Measurements from ENCODE around the gene SMIM38.

SMIM38 gene

DNA sequence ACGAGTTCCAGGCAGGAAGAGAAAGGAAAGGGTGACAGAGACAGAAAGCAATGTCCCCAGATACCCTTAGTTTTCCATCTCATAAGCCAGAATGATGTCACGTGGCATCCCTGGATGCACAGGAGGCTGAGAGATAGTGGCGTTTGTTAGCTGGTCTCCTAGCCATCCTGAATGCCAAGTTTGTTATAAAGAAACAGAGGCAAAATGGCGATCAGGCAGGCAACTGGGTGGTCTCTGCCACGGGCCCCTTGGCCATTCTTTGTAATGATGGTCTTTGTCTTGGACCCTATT is 5.3 kb downstream of the SMIM38 start:
- DNase-seq = no peak

DNA sequence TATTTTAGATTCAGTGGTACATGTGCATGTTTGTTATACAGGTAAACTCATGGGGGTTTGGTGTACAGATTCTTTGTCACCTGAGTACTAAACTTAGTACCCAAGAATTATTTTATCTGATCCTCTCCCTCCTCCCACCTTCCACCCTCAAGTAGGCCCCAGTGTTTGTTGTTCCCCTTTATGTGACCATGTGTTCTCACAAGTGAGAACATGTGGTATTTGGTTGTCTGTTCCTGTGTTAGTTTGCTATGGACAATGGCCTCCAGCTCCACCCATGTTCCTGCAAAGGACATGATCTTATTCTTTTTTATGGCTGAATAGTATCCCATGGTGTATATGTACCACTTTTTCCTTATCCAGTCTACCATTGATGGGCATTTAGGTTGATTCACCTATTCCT is 6.8 kb downstream of the SMIM38 start:
- no peak for DNase-seq

GRCh38 chr11:69163842-69164241 is 8.1 kb downstream of the SMIM38 start:
- DNase-seq = no peak

DNA sequence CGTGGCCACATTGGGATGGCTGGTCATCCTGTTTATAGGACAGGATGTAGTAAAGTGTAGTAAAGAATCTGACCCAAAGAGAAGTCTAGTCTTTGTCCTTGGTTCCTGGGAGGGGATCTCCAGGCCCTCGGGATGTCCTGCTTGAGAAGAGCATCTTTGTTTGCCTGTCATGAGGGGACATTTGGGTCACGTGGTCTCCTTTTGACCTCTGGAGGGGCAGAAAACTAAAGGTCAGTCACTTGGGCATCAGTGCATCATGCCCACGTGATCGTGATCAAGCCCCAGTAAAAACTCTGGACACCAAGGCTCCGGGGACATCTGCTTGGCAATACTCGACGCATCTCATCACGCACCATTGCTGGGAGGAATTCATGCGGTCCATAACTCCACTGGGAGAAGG is 9.1 kb downstream of the SMIM38 start:
- no peak for DNase-seq

DNA sequence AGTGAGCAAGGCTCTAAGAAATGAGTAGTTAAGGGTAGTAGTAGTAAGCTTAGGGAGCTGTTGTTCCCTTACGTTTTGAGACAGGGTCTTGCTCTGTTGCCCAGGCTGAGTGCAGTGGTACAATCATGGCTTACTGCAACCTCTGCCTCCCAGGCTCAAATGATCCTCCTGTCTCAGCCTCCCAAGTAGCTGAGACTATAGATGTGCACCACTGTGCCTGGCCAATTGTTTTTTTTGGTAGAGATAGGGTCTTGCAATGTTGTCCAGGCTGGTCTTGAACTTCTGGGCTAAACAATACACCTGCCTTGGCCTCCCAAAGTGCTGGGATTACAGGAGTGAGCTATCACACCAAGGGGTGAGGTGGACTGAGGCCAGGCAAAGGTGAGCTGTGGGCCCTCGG is 10.0 kb downstream of the SMIM38 start:
- no peak for DNase-seq

DNA sequence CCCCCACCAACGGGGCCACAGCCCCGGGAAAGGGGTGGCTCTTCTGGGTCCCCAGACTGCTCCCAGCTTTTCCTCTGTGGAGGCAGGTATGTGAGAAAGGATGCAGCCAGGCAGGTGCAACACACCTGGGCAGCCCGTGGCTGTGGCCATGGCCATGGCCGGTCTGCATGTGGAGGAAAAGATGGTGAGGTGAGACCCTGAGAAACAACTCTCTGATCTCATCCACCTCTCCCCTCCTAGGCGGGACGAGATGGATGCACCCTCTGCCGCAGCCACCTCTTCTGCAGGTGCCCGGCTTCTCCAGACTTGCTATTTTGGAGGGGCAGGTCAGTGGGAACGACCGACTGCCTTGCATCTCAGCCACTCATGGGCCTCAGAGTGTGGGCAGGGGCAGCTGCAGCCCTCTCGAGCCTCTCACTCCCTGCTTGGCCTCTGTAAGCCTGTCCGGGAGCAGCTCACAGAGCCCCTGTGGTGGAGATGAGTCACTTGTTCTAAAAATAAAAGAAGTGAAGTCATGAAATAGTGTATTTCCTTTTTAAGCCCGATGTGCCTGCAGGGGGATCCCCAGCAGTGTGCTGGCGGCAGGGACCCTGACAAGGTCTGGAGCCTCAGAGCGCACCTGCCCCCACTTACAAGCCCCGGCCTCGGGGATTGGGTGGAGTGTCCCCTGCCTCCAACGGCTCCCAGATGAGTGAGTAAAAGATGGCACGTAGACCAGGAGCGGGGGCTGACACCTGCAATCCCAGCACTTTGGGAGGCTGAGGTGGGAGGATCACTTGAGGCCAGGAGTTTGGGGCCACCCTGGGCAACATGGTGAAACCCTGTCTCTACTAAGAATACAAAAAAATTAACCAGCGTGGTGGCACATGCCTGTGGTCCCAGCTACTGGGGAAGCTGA is 10.7 kb downstream of the SMIM38 start:
- peak; percentile 57 to 60 for DNase-seq

GRCh38 chr11:69167130-69167915 is 11.6 kb downstream of the SMIM38 start:
- no peak for DNase-seq

DNA sequence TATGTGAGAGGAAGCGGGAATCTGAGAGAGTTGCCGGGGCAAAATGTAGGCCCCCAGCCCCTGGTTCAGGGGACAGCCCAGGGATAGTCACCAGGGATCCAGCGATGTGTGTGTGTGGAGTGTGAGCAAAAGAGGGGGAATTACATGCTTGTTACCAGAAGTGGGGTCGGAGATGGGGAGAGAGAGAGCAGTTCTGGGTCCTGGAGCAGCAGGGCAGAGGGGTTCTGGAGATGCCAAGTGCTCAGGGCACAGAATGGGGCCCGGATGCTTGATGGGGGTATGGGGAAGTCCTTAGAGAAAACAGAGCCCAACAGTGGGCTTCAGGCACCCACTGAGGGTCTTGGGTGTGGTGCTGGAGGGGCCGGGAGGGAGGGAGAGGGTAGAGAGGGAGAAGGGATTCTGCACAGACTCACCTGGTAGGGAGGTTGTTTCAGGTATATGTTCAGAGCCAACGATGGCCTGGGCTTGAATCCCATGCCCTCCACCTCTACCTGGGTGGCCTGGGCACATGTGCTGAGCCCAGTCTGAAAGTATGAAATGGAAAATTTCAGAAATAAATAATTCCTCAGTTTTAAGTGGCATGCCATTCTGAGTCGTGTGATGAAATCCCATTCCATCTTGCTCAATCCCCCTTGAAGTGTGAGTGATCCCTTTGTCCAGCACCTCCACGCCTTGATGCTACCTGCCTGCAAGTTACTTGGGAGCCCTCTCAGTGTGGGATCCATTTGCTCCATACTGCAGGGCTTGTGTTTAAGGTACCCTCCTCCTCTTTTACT is 12.4 kb downstream of the SMIM38 start:
- no peak for DNase-seq

DNA sequence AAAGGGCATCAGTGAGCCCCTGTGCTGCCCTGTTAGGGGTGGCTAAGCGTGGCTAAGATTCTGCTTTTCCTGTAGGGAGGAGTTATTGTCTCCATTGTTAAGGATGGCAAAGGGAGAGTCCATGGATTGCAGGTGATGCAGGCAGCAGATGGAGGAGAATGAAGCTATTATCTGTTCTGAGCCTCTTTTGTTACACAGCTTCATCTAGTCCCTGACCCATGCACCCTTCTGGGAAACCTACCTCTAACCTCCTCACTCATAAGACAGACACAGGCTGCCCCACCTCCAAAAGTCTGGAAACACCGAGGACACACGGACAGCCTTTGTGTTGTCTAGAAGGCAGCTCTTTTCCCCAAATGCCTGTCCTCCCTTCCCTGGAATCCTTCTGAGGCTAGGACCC is 13.7 kb downstream of the SMIM38 start:
- DNase-seq = no peak

DNA sequence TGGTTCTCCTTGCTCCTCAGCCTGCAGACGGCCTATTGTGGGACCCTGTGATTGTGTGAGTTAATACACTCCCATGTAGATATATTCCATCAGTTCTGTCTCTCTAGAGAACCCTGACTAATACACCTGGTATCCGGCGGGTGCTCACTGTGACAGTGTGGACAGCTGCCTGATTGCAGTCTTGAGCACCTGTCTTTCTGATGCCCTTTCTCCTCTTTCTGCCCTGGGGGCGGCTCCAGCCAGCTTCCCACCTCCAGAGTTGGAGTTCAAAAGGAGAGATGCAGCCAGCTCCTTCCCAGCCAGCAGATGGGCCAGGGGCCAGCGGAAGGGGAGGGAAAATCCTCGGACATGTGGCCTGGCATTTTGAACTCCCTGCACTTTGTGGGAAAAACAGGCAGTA is 15.0 kb downstream of the SMIM38 start:
- DNase-seq = no peak

- DNase-seq = no peak
Measured at GRCh38 chr11:69171476-69172240, 15.9 kb downstream of the SMIM38 start.

DNA sequence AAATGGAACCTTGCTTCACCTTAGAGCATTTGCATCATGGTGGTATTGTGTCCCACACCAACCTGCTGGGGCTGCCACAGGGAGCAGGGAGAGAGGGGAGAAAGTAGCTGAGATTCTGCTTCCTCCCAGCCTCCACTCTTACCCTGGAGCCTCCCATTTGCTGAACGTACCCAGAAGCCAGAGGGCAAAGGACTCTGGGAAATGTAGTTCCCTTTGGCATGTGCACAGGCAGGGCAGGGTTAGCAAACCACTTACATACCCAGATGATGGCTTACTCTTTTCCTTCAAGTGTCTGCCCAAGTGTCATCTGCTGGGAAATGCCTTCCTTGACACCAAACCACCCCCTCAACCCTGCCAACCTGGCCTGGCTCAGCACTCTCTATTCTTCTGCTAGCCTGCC is 16.9 kb downstream of the SMIM38 start:
- no peak for DNase-seq

DNA sequence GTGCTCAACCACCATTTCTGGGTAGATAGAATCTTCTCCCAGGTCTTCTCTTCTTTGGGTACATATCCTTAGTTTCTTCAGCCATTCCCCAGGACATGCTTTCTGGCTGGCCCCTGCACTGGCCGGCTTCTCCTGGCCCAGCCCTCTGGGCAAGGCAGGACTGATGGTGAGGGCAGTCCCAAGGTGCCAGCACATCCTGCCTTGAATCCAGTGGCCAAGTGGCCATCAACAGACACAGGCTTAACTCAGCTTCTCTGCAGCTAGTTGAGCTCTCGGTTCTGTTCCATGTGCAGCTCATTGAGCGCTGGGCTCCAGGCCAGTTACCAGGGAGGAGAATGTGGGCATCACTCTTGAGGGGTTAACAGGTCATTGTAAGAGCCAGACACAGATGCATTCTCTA is 17.6 kb downstream of the SMIM38 start:
- no peak for DNase-seq

DNA sequence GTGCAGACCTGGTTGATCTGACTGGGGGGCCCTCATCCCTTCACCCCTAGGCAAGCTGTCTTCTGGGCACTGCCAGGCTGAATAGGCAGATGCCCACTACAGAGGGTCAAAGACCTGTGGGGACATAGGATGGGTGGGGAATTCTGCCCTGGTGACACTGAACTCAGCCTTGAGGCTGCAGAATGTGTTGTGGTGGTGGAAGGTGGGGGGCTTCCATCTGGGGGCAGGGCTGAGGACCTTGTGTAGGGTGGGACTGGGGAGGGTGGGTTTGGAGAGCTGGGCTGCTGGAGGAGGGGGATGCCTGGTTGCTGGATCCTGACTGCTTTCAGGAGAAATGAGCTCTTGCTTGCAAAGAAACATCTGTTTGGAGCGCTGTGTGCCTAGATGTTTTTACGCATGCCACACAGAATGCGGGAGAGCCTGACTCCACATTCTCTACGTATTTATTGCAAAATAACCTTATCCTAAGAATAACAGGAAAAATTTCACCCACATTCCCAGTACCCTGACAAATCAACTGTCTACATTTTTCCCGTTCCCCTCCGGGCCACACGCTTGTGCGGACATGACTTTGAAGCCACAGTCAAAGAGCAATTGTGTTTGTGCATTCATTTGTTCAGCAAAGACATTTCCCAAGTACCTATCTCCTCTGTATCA is 18.3 kb downstream of the SMIM38 start:
- no peak for DNase-seq

- no peak for DNase-seq
Measured at GRCh38 chr11:69174841-69175240, 19.1 kb downstream of the SMIM38 start.

- no peak for DNase-seq
Measured at GRCh38 chr11:69178819-69179482, 23.2 kb downstream of the SMIM38 start.

- DNase-seq = no peak
Measured at GRCh38 chr11:69180226-69180625, 24.5 kb downstream of the SMIM38 start.

DNA sequence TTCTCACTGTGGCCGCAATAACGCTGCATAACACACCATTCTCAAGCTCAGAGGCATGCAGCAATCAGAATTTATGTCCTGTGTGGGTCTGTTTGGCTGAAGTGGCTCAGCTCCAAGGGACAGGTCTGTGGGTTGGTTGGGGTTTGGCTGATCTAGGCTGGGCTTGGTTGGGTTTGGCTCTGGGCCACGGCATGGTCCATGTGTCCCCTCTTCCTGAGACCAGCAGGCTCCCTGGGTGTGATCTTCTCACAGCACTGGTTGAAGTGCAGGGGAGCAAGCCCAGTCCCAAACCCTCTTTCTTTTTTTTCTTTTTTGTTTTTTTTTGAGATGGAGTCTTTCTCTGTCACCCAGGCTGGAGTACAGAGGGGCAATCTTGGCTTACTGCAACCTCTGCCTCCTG is 25.0 kb downstream of the SMIM38 start:
- DNase-seq = no peak

- no peak for DNase-seq
Measured at GRCh38 chr11:69183613-69184012, 27.9 kb downstream of the SMIM38 start.

DNA sequence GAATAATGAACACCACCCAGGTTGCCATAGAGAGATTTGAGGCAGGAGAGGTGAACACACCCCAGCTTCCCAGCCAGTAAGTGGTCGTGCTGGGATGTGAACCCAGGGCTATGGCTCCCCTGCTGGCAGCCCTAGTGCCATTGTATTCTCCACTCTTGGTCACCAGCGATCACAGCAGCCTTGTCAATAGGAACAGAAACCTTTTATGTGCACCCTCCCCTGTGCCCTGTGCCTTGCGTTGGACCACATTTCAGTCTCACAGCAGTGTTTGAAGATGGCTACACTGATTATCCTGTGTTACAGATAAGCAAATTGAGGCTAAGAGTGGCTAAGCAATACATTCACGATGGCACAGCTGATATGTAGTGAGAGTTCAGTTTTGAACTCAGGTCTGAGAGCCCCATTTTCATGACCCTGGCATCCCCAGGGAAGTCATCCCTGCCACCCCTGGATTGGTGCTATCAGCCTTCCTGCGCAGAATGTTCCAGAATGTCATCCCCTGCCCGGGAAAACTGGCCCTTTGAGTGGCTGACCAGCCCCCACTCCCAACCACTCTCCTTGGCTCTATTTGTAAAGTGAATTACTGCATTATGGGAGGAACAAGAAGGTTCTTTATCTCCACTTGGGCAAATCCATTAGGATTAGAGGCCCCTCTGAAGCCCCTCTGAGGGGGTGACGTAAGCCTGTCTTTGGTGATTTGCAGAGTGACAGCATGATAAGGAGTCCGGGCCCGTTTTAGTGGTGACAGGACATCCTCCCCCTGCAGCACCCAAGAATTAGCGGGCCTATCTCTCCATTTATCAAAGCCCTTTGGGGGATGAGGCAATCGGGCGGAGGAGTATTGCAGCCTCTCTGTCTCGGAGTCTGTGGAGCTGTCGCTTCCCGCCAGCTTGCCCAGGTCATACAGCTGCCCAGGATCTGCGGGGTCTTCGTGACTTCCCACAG is 30.9 kb downstream of the SMIM38 start:
- DNase-seq = no peak
